HG02870 (cell line): Measurements from ENCODE around the gene RNF6.
A peak's percentile ranks its signal among the peaks of the same experiment; 100 is the strongest.
"Not testable (repeated sequence)": the region's sequence is repeated elsewhere in the genome, so short reads cannot be mapped to it uniquely, and the experiment has no call there.

Source experiments
- ATAC-seq: cut with Tn5 transposase; IDR thresholded peaks from one replicate; pipeline ENCODE4 v1.9.1; 2021; ENCODE audit warnings: mild to moderate bottlenecking, moderate library complexity; ENCODE audit not compliant: unreplicated experiment

RNF6 gene

GRCh38 chr13:26221721-26222519, at the start of gene RNF6:
RNF6 (minus strand) TSS chr13:26222314; CDS start chr13:26219649, 2,665 bp downstream.
- peak; percentile 97 for ATAC-seq

- no peak for ATAC-seq
Observed at GRCh38 chr13:26270707-26271106, 48.6 kb upstream of the RNF6 start.

- ATAC-seq = no peak
Observed at GRCh38 chr13:26266311-26266710, 44.2 kb upstream of the RNF6 start.

- ATAC-seq = no peak
Observed at GRCh38 chr13:26262156-26262555, 40.0 kb upstream of the RNF6 start.

GRCh38 chr13:26259634-26260033, 37.5 kb upstream of the RNF6 start:
- ATAC-seq = no peak

- ATAC-seq = no peak
Observed at GRCh38 chr13:26257049-26257448, 34.9 kb upstream of the RNF6 start.

GRCh38 chr13:26255691-26256277, 33.7 kb upstream of the RNF6 start:
- no peak for ATAC-seq

GRCh38 chr13:26255115-26255514, 33.0 kb upstream of the RNF6 start:
- no peak for ATAC-seq

GRCh38 chr13:26254583-26255111, 32.5 kb upstream of the RNF6 start:
- peak; percentile 27 for ATAC-seq

- peak; percentile 84 for ATAC-seq
Observed at GRCh38 chr13:26253787-26254582, 31.9 kb upstream of the RNF6 start, which contains the start of gene CDK8. CDK8 (plus strand) TSS chr13:26254129; CDS start chr13:26254642, 513 bp downstream.

- no peak for ATAC-seq
Observed at GRCh38 chr13:26253262-26253786, 31.2 kb upstream of the RNF6 start.

GRCh38 chr13:26252006-26252405, 29.9 kb upstream of the RNF6 start:
- not testable (repeated sequence) for ATAC-seq

- no peak for ATAC-seq
Observed at GRCh38 chr13:26249551-26249950, 27.4 kb upstream of the RNF6 start.

- no peak for ATAC-seq
Observed at GRCh38 chr13:26247608-26248007, 25.5 kb upstream of the RNF6 start.

- ATAC-seq = no peak
Observed at GRCh38 chr13:26247011-26247410, 24.9 kb upstream of the RNF6 start.

- no peak for ATAC-seq
Observed at GRCh38 chr13:26246154-26246553, 24.0 kb upstream of the RNF6 start.

- no peak for ATAC-seq
Observed at GRCh38 chr13:26236296-26236695, 14.2 kb upstream of the RNF6 start.

GRCh38 chr13:26230703-26231102, 8.6 kb upstream of the RNF6 start:
- no peak for ATAC-seq

- ATAC-seq = no peak
Observed at GRCh38 chr13:26229080-26229615, 7.0 kb upstream of the RNF6 start.

- no peak for ATAC-seq
Observed at GRCh38 chr13:26228096-26228495, 6.0 kb upstream of the RNF6 start.
